Ascending aorta (tissue), 2 donors: ENCODE measurements around the gene LTBP3. TPM values are rescaled to one million over a fixed set of nuclear protein-coding genes. Genes with fewer than 3 reads are reported as not detected.
A peak's percentile ranks its signal among the peaks of the same experiment; 100 is the strongest.

ENCODE experiments used
- DNase-seq, 2 donors: peaks; one replicate each; pipeline ENCODE4 v3.0.0-alpha.2; 2019; ENCODE audit warnings: low spot score in 2 of 2
- H3K27ac ChIP-seq, 2 donors: fragments of 200-600 bp; sonication (generic); one replicate each; pipeline ENCODE4 v1.5.1; 2016 to 2017; ENCODE audit warnings: mild to moderate bottlenecking in 1 of 2
- H3K27me3 ChIP-seq: fragments of 200-600 bp; sonication (generic); one replicate; pipeline ENCODE4 v1.5.1; 2017
- H3K36me3 ChIP-seq, 2 donors: fragments of 200-600 bp; sonication (generic); one replicate each; pipeline ENCODE4 v1.5.1; 2016
- H3K4me1 ChIP-seq, 2 donors: fragments of 200-600 bp; sonication (generic); one replicate each; pipeline ENCODE4 v1.5.1; 2016 to 2017; ENCODE audit warnings: mild to moderate bottlenecking in 1 of 2
- H3K4me3 ChIP-seq, 2 donors: fragments of 200-600 bp; sonication (generic); one replicate each; pipeline ENCODE4 v1.5.1; 2016 to 2017; ENCODE audit warnings: mild to moderate bottlenecking in 1 of 2
- H3K9me3 ChIP-seq, 2 donors: fragments of 200-600 bp; sonication (generic); one replicate each; pipeline ENCODE4 v1.5.1; 2016
- CTCF ChIP-seq, 3 experiments: fragments of 200-600 bp in 2 of 3; fragments of 450-650 bp in 1 of 3; sonication (generic) in 2 of 3; IDR thresholded peaks; one replicate each; pipeline ENCODE4 v1.5.1; 2016 to 2019; ENCODE audit warnings: antibody characterized with exemption in 3 of 3, mild to moderate bottlenecking in 1 of 3, moderate library complexity in 1 of 3
- intact Hi-C: fragments of 100-400 bp; cut with DNase I; formaldehyde crosslinking; loops from one replicate; pipeline ENCODE4 v1.15.1; 2023
- total RNA-seq: library from RNA; depleted of rRNA; stranded (reverse); fragments of >200 nt; gene quantifications from one replicate; pipeline ENCODE4 v1.1.0, GENCODE V29; 2016

LTBP3 gene
- total RNA-seq, 1 donor from 2014 or later, result 702 TPM

- DNase-seq, result no peak
- peaks cover 21 to 37% of the 10 kb centered on the region in 2 donors for H3K4me1 ChIP-seq
These were observed 18.2 kb upstream of the LTBP3 start for GRCh38 chr11:65576232-65576866.

GRCh38 chr11:65575568-65576231 is 17.5 kb upstream of the LTBP3 start, which contains the start of gene EHBP1L1:
TSS of gene EHBP1L1 (plus strand) at chr11:65576053. CDS start at chr11:65576303, 250 bp downstream.
- Histone ChIP-seq H3K4me3 (peak within 1 kb of the TSS; percentile 95 to 98), H3K9me3 (no peaks in the 10 kb centered on the region), H3K27ac (peak within 1 kb of the TSS; percentile 96 to 99), H3K27me3 (no peaks in the 10 kb centered on the region), H3K4me1 (peaks cover 28 to 44% of the 10 kb centered on the region in 2 donors), H3K36me3 (peaks cover 24 to 27% of the 10 kb centered on the region in 2 donors)
- intact Hi-C loops, result loop anchor here (2.0 kb wide), 2 partner anchors 31 to 157 kb away; no protein-coding TSS in a partner anchor
- DNase-seq, result peak in 1 of 2 donors; percentile 89
- TF ChIP-seq CTCF (IDR thresholded peaks at IDR 0.05), result no peak

More at GRCh38 chr11:65576232-65576866, 18.2 kb upstream of the LTBP3 start:
- Histone ChIP-seq H3K9me3 (no peaks in the 10 kb centered on the region), H3K4me3 (peak overlapping the region; percentile 95 to 98), H3K27ac (peak overlapping the region; percentile 96 to 99), H3K27me3 (no peaks in the 10 kb centered on the region), H3K36me3 (peaks cover 31 to 33% of the 10 kb centered on the region in 2 donors)
- TF ChIP-seq CTCF (IDR thresholded peaks at IDR 0.05), result no peak
- intact Hi-C loops, result loop anchor here (2.0 kb wide), 1 partner anchor 30 kb away; no protein-coding TSS in a partner anchor

DNA sequence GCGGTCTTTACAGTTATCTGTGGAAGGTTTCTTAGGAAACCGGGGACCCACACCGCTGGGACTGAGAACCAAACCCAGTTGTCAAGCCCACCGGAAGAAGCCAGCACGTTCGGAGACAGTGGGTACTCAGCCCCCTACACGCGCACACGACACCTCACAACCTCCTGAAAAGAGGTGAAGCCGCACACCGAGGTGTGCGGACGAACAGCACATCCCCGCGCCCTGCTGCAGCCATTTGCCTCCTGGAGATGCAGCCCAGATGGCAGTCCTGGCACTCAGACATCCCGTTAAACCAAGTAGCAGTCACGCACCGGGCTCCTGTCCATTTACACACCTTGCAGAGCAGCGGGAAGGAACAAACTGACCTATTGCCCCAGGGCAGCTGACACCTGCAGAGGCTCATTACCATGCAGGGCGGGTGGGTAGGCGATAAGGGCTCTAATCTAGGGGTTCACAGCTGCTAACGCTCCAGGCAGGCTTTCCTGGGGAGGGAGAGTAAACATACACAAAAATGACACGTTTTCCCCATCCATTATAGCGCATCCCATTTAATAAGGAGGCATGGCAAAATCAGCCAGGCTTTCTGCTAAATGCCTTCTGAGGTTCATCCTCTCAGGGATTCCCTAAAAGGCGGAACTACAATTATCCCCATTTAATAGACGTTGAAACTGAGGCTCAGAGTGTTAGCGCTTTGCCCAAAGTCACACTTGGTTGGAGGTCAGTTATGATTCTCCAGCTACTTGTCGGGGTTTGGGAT is 16.8 kb upstream of the LTBP3 start:
- no peak for DNase-seq
- Histone ChIP-seq H3K4me1 (peaks cover 28 to 44% of the 10 kb centered on the region in 2 donors), H3K27me3 (no peaks in the 10 kb centered on the region), H3K36me3 (peaks cover 17 to 20% of the 10 kb centered on the region in 2 donors), H3K4me3 (peak overlapping the region; percentile 95 to 98), H3K27ac (peak overlapping the region; percentile 96 to 99), H3K9me3 (no peaks in the 10 kb centered on the region)
- TF ChIP-seq CTCF (IDR thresholded peaks at IDR 0.05), result no peak
- intact Hi-C loops, result loop anchor here (1.0 to 5.0 kb wide), 6 partner anchors 18 to 193 kb away; partner anchors contain the start of genes PCNX3 and SLC25A45

DNA sequence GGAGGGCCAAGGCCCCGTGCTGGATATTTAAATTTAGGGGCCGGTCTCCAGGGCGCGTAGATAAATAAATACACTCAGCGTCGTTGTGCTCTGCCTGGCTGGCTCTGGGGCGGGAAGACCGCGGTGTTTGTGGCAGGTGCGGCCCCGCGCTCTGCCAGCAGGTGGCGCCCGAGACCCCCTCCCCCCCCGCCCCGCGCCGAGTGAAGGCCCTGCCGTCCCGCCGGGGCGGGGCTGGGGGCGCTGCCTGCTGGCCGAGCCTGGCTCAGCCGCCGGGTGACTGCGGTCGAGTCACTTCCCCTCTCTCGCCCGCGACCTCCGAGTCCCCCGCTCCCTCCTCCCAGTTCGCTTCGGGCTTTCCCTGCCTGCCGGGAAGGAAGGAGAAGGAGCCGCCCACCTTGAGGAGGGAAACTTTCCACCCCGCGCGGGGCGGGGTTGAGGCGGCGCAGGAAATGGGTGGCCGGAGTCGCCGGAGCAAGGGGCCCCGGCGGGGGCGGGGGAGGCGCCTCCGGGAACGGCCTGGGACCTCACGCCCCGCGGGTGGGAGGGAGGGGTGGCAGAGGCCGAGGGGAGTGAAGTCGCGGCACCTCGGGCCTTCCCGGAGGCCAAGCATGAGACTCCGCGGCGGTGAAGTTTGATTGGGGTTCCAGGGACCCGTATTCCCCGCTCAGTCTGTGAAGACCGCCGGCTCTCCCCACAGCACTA is 16.1 kb upstream of the LTBP3 start:
- Histone ChIP-seq H3K4me1 (peaks cover 28 to 49% of the 10 kb centered on the region in 2 donors), H3K27me3 (no peaks in the 10 kb centered on the region), H3K9me3 (no peaks in the 10 kb centered on the region), H3K27ac (peak overlapping the region; percentile 96 to 99), H3K4me3 (peak overlapping the region; percentile 95 to 98), H3K36me3 (peaks cover 10 to 12% of the 10 kb centered on the region in 2 donors)
- peak; percentile 83 to 97 for DNase-seq
- TF ChIP-seq CTCF (IDR thresholded peaks at IDR 0.05), result peak; percentile 89 to 98 (median 92)
- intact Hi-C loops, result loop anchor here (1.0 to 5.0 kb wide), 6 partner anchors 19 to 192 kb away; partner anchors contain the start of genes PCNX3 and SLC25A45
